ENCODE data around the gene CADPS2.
"Not testable (repeated sequence)": the region's sequence is repeated elsewhere in the genome, so short reads cannot be mapped to it uniquely, and the experiment has no call there.

Gene CADPS2

DNA sequence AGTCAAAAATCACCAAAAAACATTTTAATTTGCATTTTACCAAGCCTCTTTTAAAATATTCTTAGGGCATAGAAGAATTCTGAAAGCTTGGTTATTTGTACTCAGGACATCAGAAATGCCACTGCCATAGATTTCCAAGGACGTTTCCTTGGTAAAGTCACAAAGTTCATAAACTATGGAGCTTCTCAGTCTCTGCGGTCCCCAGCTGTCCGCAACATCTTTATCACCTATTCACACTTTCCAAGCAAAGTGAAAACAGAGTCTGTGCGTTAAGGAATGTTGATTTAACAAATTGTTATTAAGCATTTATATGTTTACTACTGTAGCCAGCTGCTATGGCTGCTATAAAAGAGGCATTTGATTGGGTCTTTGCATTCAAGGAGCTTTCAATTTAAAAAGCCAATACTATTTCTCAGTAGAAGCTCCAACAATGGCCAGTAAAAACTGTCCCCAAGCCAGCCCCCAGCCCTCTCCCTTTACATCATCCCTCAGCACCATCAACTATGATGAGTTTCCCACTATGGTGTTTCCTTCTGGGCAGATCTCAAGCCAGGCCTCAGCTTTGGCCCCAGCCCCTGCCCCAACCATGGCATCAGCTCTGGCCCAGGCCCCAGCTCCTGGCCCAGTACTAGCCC is 36.8 kb downstream of the CADPS2 start:
- DNase-seq = no peak

- DNase-seq = no peak
Observed at GRCh38 chr7:122847871-122848473, 38.3 kb downstream of the CADPS2 start.

DNA sequence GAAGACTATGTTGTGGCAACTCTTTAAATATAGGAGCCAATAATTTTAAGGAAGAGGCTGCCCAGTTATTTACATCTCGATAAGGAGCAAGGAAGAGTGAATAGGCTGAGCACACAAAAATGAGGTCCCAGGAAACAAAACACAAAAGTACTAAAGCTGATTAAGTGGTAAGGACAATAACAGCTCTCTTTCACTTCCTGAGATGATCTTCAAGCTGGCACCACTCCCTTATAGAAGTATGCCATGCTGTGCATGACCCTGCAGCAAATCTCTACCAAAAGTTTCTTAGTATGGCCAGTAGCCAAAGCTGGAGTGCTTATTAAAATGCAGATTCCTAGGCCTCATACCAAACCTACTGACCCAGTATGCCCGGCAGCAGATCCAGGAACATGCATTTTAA is 39.7 kb downstream of the CADPS2 start:
- DNase-seq = no peak

GRCh38 chr7:122845286-122845685 is 41.0 kb downstream of the CADPS2 start:
- DNase-seq = no peak

- no peak for DNase-seq
Observed at GRCh38 chr7:122844191-122844988, 41.9 kb downstream of the CADPS2 start.

DNA sequence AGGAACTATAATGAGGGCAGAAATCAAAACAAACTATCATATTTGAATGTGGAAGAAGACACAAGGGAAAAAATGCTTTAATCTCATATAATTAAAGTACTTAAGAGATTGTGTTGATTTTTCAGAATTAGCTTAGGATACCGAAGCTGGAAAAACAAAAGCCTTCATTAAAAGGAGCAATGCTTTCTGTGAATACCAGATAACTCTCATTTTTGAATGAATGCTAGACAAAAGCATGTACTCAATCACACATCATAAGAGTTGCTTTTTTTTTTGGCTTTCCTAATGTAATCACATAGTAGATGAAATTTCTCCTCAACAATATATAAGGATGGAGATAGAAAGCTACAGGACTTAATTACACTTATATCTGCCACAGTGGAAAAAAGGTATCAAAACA is 43.3 kb downstream of the CADPS2 start:
- DNase-seq = no peak

DNA sequence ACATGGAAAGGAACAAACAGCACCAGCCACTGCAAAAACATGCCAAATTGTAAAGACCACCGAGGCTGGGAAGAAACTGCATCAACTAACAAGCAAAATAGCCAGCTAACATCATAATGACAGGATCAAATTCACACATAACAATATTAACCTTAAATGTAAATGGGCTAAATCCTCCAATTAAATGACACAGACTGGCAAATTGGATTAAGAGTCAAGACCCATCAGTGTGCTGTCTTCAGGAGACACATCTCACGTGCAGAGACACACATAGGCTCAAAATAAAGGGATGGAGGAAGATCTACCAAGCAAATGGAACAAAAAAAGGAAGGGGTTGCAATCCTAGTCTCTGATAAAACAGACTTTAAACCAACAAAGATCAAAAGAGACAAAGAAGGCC is 50.0 kb downstream of the CADPS2 start:
- not testable (repeated sequence) for DNase-seq

GRCh38 chr7:122834571-122834942 is 51.7 kb downstream of the CADPS2 start:
- DNase-seq = not testable (repeated sequence)

DNA sequence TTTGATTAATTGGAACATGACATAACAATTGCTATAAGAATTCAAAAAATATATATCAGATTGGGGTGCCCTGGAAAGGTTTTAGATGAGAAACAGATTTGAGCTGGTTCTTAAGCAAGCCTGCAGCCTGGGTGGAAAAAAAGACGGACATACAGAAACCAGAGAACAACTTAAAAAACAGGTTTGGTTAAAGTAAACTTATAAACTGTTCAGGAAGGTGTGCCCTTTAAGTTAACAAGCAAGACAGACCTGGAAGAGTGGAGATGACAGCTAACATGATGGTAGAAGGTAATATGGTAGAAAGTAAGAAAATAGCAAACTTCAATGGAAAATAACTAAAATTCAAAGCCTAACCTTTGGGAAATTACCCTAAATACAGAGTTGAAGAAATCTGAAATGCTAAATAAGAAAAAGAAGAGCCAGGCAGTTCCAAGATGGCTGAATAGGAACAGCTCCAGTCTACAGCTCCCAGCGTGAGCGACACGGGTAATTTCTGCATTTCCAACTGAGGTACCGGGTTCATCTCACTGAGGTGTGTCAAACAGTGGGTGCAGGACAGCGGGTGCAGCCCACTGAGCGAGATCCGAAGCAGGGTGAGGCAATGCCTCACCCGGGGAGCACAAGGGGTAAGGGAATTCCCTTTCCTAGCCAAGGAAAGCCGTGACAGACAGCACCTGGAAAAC is 52.2 kb downstream of the CADPS2 start:
- DNase-seq = no peak

- no peak for DNase-seq
Observed at GRCh38 chr7:122831436-122831835, 54.8 kb downstream of the CADPS2 start.

GRCh38 chr7:122829962-122830361 is 56.3 kb downstream of the CADPS2 start:
- DNase-seq = no peak

- DNase-seq = no peak
Observed at GRCh38 chr7:122827763-122828162, 58.5 kb downstream of the CADPS2 start.

DNA sequence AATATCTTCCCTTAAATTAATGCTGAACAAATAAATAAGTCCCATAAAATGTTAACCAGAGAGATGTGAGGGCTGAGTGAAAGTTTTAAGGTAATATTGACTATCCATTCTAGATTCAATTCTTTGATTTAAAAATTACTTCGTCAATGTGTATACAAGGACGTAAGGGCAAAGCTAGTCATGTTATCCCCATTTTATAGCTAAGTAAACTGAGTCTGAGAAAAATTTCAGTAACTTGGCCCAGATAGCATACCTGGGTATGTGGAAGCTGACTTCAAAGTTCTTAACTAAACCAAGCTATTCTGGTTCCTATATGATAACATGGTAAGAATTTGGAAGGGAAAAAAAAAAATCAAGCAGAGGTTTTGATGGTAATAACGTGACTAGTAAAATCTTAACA is 72.4 kb downstream of the CADPS2 start:
- no peak for DNase-seq

DNA sequence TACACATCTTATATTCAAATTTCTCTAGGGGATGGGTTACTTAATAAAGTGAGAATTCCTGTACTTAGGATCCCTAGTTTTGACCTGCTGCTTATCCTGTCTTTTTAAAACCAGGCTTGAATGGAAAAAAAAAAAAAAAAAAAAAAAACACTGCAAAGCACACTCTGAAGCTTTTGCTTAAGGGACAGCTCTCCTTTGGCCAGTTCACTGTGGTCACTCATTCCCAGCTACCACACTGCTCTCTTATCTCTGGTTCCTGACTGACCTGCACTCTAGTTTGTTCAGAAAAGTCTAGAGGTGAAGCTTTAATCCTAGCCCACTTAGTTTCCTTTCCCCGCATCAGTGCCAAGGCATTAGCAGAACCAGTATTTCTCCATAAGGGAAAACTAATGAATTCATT is 82.4 kb downstream of the CADPS2 start:
- DNase-seq = no peak

GRCh38 chr7:122803323-122803722 is 82.9 kb downstream of the CADPS2 start:
- no peak for DNase-seq

DNA sequence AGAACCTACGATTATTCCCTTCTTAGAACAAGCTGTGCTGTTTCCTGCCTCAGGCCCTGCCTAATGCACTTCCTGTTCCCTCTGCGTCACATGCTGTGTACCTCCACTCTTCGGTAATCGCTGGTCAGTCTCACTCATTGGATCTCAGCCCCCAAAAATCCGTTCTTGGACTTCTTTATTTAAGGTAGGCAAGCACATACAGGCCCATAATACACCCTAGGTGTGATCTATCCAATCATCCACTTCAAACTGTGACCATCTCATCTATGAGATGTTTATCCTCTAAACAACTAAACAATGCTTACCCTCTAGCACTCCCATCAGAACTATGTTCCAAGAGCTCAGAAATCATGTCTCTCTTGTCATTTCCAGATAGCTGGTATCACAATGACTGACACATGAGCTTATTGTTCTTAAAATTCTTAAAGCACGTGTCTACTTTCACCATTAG is 83.9 kb downstream of the CADPS2 start:
- no peak for DNase-seq

DNA sequence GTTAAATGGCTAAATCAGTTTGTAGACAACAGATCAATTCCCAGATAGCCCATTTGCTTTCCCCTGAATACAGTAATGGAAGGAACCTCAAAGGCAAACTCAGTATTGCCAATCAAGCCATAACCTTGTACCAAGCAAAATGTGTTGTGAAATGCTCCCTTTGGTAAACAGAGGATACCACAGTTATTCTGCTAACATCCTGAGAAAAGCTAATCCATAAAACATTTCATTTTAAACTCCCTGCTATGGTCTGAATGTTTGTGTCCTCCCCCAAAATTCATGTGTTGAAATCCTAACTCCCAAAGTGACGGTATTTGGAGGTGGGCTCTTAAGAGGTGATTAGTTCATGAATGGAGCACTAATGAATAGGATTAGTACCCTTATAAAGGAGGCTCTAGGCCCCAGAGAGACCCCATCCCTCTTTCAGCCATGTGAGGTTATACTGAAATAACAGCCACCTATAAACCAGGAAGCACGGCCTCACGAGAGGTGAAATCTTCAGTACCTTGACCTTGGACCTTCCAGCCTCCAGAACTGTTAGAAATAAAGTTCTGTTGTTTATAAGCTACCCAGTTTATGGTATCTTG is 94.2 kb downstream of the CADPS2 start:
- no peak for DNase-seq

DNA sequence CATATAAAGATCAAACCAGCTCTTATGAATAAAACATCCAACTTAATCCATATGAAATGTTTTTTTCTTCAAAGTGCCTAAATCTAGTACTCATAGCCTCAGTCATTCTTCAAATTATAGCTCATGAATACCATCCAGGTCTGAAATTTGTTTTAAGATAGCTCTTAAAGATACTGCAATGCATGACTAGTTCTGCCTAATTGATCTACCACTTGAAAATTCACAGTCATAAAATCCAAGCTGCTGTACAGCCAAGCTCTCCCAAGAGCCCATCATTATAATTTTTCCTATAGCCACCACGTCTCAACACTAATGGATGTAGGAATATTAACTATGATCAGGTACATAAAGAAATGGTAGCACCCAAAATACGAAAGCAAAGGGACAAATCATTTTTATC is 95.7 kb downstream of the CADPS2 start:
- DNase-seq = no peak

DNA sequence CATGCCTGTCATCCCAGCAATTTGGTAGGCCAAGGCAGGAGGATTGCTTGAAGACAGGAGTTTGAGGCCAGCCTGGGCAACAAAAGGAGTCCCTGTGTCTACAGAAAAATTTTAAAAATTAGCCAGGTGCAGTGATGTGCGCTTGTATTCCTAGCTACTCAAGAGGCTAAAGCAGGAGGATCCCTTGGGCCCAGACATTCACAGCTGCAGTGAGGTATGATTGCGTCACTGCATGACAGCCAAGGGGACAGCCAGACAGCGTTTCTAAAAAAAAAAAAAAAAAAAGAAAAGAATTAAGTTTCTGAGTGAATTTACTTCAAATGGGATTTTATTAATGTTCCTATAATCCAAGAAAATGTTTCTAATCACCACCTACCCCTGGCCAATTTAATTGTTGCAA is 96.1 kb downstream of the CADPS2 start:
- DNase-seq = no peak

DNA sequence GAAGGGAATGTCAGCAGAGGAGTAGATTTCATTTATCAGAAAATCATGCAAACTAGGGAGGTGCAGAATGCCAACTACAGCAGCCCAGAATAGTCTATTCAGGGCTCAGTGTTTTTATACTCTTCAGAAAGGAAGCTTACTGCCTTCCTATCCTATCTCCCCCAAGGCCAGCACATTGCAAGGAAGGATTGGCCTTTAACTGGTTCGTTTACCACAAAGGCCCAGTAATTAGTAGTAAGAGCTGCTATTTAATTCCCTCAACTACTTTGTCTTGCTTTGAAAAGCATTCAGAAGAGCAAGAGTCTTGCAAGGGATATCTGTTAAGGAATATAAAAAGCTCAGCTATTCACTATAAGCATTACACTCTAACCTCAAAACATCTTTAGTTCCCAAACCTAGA is 97.1 kb downstream of the CADPS2 start:
- no peak for DNase-seq

GRCh38 chr7:122770686-122771335 is 115.4 kb downstream of the CADPS2 start:
- no peak for DNase-seq

GRCh38 chr7:122768827-122769226 is 117.4 kb downstream of the CADPS2 start:
- DNase-seq = no peak

DNA sequence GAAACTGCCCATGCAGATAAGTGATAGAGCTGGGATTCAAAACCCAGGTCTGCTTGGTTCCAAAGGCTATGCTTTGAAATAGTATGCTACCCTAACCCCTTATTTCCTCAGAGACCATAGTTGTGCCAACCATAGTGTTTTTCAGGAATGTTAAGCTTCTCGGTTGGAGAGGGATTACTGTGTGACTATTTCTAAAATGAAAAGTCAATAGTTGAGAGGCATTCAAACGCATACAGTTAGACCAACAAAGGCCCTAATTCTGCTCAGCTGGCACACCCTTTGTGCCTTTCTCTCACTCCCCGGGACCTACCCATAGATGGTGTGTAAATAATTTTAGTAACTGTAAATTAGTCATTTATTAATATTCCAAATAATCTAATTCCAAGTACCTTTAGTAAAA is 118.9 kb downstream of the CADPS2 start:
- DNase-seq = no peak
